Measurements from ENCODE around the gene TIMM13.
"Not testable (repeated sequence)": the region's sequence is repeated elsewhere in the genome, so short reads cannot be mapped to it uniquely, and the experiment has no call there.

Gene TIMM13

GRCh38 chr19:2461751-2462634 is 34.6 kb upstream of the TIMM13 start:
- peak in 2 of 3 donors; percentile 32 for DNase-seq
- Histone ChIP-seq H3K4me1 (ENCODE audit: control extremely low read depth in 1 of 4, control insufficient read depth in 4 of 4, insufficient read depth in 4 of 4, low read length in 3 of 4) (peaks cover 0 to 24% (median 9%) of the 10 kb centered on the region in 4 experiments), H3K36me3 (ENCODE audit: control insufficient read depth in 4 of 4, insufficient read depth in 4 of 4, low read length in 3 of 4) (no peaks in the 10 kb centered on the region), H3K27me3 (replicated peaks in 2 of 5; ENCODE audit: control insufficient read depth in 4 of 5, insufficient read depth in 5 of 5, low read length in 4 of 5) (no peaks in the 10 kb centered on the region), H3K4me3 (ENCODE audit: control insufficient read depth in 1 of 7, extremely low read depth in 1 of 7, insufficient read depth in 4 of 7, low read depth in 2 of 7, low read length in 6 of 7) (peak overlapping the region; percentile 54 to 87 (median 71)), H3K9me3 (ENCODE audit: control extremely low read depth in 1 of 5, control insufficient read depth in 4 of 5, insufficient read depth in 2 of 5, low read depth in 1 of 5, low read length in 4 of 5) (no peaks in the 10 kb centered on the region), H3K27ac (ENCODE audit: insufficient read depth in 1 of 2, low read depth in 1 of 2, low read length in 2 of 2, poor library complexity in 1 of 2, severe bottlenecking in 2 of 2) (no peak overlapping the region)
- ChIA-PET POLR2A (interaction anchor here (1.8 kb wide), 1 partner anchor 14 kb away, joined by 6 read pairs; the partner anchor contains the start of gene GADD45B), CTCF (interaction anchor here (1.2 to 1.7 kb wide), 3 partner anchors 34 to 151 kb away, joined by 4 to 5 read pairs (median 4); no protein-coding TSS in a partner anchor)
- 6% methylated on average over 51 of the region's 62 CpGs for WGBS (ENCODE audit: insufficient coverage)

GRCh38 chr19:2460245-2460644 is 32.9 kb upstream of the TIMM13 start:
- no peak for DNase-seq
- POLR2A ChIA-PET, result interaction anchor here (1.8 kb wide), 1 partner anchor 16 kb away, joined by 6 read pairs; the partner anchor contains the start of gene GADD45B
- whole genome bisulfite sequencing (ENCODE audit: insufficient coverage), result no CpG with 5 or more reads among the region's 1 CpG
- CTCF ChIA-PET, result interaction anchor here (1.0 to 1.4 kb wide), 5 partner anchors 9 to 290 kb away, joined by 3 to 5 read pairs (median 3); no protein-coding TSS in a partner anchor
- no peak overlapping the region for H3K27ac ChIP-seq (ENCODE audit: insufficient read depth in 1 of 2, low read depth in 1 of 2, low read length in 2 of 2, poor library complexity in 1 of 2, severe bottlenecking in 2 of 2)
- no peaks in the 10 kb centered on the region for H3K9me3 ChIP-seq (ENCODE audit: control extremely low read depth in 1 of 5, control insufficient read depth in 4 of 5, insufficient read depth in 2 of 5, low read depth in 1 of 5, low read length in 4 of 5)
- H3K4me1 ChIP-seq (ENCODE audit: control extremely low read depth in 1 of 4, control insufficient read depth in 4 of 4, insufficient read depth in 4 of 4, low read length in 3 of 4), result peaks cover 0 to 31% (median 20%) of the 10 kb centered on the region in 4 experiments
- H3K36me3 ChIP-seq (ENCODE audit: control insufficient read depth in 4 of 4, insufficient read depth in 4 of 4, low read length in 3 of 4), result no peaks in the 10 kb centered on the region
- H3K4me3 ChIP-seq (ENCODE audit: control insufficient read depth in 1 of 7, extremely low read depth in 1 of 7, insufficient read depth in 4 of 7, low read depth in 2 of 7, low read length in 6 of 7), result no peak overlapping the region
- H3K27me3 ChIP-seq (replicated peaks in 2 of 5; ENCODE audit: control insufficient read depth in 4 of 5, insufficient read depth in 5 of 5, low read length in 4 of 5), result no peaks in the 10 kb centered on the region

DNA sequence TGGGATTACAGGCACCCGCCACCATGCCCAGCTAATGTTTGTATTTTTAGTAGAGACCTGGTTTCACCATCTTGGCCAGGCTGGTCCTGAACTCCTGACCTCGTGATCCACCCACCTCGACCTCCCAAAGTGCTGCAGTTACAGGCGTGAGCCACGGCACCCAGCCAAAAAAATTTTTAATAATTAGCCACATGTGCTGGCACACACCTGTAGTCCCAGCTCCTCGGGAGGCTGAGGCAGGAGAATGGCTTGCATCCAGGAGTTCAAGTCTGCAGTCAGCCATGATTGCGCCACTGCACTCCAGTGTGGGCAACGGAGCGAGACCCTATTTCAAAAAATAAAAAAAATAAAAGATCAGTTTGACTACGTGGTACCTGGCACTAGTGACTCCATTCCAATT is 31.4 kb upstream of the TIMM13 start:
- CTCF ChIA-PET, result interaction anchor here (1.3 to 2.1 kb wide), 2 partner anchors 67 to 152 kb away, joined by 3 to 4 read pairs; no protein-coding TSS in a partner anchor
- H3K27ac ChIP-seq (ENCODE audit: insufficient read depth in 1 of 2, low read depth in 1 of 2, low read length in 2 of 2, poor library complexity in 1 of 2, severe bottlenecking in 2 of 2); DNase-seq; H3K4me3 ChIP-seq (ENCODE audit: control insufficient read depth in 1 of 7, extremely low read depth in 1 of 7, insufficient read depth in 4 of 7, low read depth in 2 of 7, low read length in 6 of 7); H3K36me3 ChIP-seq (ENCODE audit: control insufficient read depth in 4 of 4, insufficient read depth in 4 of 4, low read length in 3 of 4); POLR2A ChIA-PET; H3K9me3 ChIP-seq (ENCODE audit: control extremely low read depth in 1 of 5, control insufficient read depth in 4 of 5, insufficient read depth in 2 of 5, low read depth in 1 of 5, low read length in 4 of 5); H3K27me3 ChIP-seq (replicated peaks in 2 of 5; ENCODE audit: control insufficient read depth in 4 of 5, insufficient read depth in 5 of 5, low read length in 4 of 5): not testable (repeated sequence)
- WGBS (ENCODE audit: insufficient coverage), result 97% methylated on average over 7 of the region's 10 CpGs
- peaks cover 0 to 37% (median 23%) of the 10 kb centered on the region in 4 experiments for H3K4me1 ChIP-seq (ENCODE audit: control extremely low read depth in 1 of 4, control insufficient read depth in 4 of 4, insufficient read depth in 4 of 4, low read length in 3 of 4)

GRCh38 chr19:2458054-2458453 is 30.7 kb upstream of the TIMM13 start:
- peaks cover 0 to 2% (median under 1%) of the 10 kb centered on the region in 4 experiments for H3K36me3 ChIP-seq (ENCODE audit: control insufficient read depth in 4 of 4, insufficient read depth in 4 of 4, low read length in 3 of 4)
- ChIA-PET POLR2A (interaction anchor here (0.6 kb wide), 1 partner anchor 31 kb away, joined by 3 read pairs; no protein-coding TSS in a partner anchor), CTCF (interaction anchor here (1.3 to 2.4 kb wide), 4 partner anchors 10 to 153 kb away, joined by 3 to 9 read pairs (median 4); no protein-coding TSS in a partner anchor)
- H3K9me3 ChIP-seq (ENCODE audit: control extremely low read depth in 1 of 5, control insufficient read depth in 4 of 5, insufficient read depth in 2 of 5, low read depth in 1 of 5, low read length in 4 of 5), result no peaks in the 10 kb centered on the region
- peaks cover 0 to 37% (median 23%) of the 10 kb centered on the region in 4 experiments for H3K4me1 ChIP-seq (ENCODE audit: control extremely low read depth in 1 of 4, control insufficient read depth in 4 of 4, insufficient read depth in 4 of 4, low read length in 3 of 4)
- WGBS (ENCODE audit: insufficient coverage), result 100% methylated on average over 1 of the region's 5 CpGs
- H3K27ac ChIP-seq (ENCODE audit: insufficient read depth in 1 of 2, low read depth in 1 of 2, low read length in 2 of 2, poor library complexity in 1 of 2, severe bottlenecking in 2 of 2), result no peak overlapping the region
- DNase-seq, result no peak
- no peak overlapping the region for H3K4me3 ChIP-seq (ENCODE audit: control insufficient read depth in 1 of 7, extremely low read depth in 1 of 7, insufficient read depth in 4 of 7, low read depth in 2 of 7, low read length in 6 of 7)
- no peaks in the 10 kb centered on the region for H3K27me3 ChIP-seq (replicated peaks in 2 of 5; ENCODE audit: control insufficient read depth in 4 of 5, insufficient read depth in 5 of 5, low read length in 4 of 5)

DNA sequence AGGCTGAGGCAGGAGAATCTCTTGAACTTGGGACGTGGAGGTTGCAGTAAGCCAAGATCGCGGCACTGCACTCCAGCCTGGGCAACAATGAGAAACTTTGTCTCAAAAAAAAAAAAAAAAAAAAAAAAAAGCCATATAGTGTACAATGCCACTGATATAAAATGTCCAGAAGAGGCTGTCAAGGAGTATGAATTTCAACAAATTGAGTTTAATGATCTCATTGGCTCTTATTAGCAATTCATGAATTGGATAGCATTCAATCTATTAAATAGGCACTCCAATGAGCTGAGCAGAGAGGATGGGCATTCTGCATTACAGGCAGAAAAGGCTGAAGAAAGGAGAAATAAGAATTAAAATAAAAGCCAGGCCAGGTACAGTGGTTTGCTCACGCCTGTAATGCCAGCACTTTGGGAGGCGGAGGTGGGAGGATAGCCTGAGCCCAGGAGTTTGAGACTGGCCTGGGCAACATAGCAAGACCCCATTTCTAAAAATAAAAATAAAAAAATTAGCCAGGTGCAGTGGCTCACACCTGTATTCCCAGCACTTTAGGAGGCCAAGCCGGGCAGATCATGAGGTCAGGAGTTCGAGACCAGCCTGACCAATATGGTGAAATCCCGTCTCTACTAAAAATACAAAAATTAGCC is 30.1 kb upstream of the TIMM13 start:
- peak in 2 of 3 donors; percentile 29 to 41 for DNase-seq
- CTCF ChIA-PET, result interaction anchor here (0.6 to 2.4 kb wide), 10 partner anchors 10 to 180 kb away, joined by 3 to 9 read pairs (median 4); no protein-coding TSS in a partner anchor
- WGBS (ENCODE audit: insufficient coverage), result 100% methylated on average over 3 of the region's 8 CpGs
- Histone ChIP-seq H3K4me1 (ENCODE audit: control extremely low read depth in 1 of 4, control insufficient read depth in 4 of 4, insufficient read depth in 4 of 4, low read length in 3 of 4) (peaks cover 0 to 35% (median 23%) of the 10 kb centered on the region in 4 experiments), H3K4me3 (ENCODE audit: control insufficient read depth in 1 of 7, extremely low read depth in 1 of 7, insufficient read depth in 4 of 7, low read depth in 2 of 7, low read length in 6 of 7) (peak overlapping the region in 5 of 7 experiments; percentile 58 to 90 (median 84)), H3K27me3 (replicated peaks in 2 of 5; ENCODE audit: control insufficient read depth in 4 of 5, insufficient read depth in 5 of 5, low read length in 4 of 5) (no peaks in the 10 kb centered on the region), H3K9me3 (ENCODE audit: control extremely low read depth in 1 of 5, control insufficient read depth in 4 of 5, insufficient read depth in 2 of 5, low read depth in 1 of 5, low read length in 4 of 5) (no peaks in the 10 kb centered on the region), H3K27ac (ENCODE audit: insufficient read depth in 1 of 2, low read depth in 1 of 2, low read length in 2 of 2, poor library complexity in 1 of 2, severe bottlenecking in 2 of 2) (no peak overlapping the region), H3K36me3 (ENCODE audit: control insufficient read depth in 4 of 4, insufficient read depth in 4 of 4, low read length in 3 of 4) (peaks cover 0 to 2% (median under 1%) of the 10 kb centered on the region in 4 experiments)
- POLR2A ChIA-PET, result interaction anchor here (0.6 to 2.0 kb wide), 6 partner anchors 11 to 1069 kb away, joined by 3 to 14 read pairs (median 3); partner anchors contain the start of genes GADD45B and TIMM13

DNA sequence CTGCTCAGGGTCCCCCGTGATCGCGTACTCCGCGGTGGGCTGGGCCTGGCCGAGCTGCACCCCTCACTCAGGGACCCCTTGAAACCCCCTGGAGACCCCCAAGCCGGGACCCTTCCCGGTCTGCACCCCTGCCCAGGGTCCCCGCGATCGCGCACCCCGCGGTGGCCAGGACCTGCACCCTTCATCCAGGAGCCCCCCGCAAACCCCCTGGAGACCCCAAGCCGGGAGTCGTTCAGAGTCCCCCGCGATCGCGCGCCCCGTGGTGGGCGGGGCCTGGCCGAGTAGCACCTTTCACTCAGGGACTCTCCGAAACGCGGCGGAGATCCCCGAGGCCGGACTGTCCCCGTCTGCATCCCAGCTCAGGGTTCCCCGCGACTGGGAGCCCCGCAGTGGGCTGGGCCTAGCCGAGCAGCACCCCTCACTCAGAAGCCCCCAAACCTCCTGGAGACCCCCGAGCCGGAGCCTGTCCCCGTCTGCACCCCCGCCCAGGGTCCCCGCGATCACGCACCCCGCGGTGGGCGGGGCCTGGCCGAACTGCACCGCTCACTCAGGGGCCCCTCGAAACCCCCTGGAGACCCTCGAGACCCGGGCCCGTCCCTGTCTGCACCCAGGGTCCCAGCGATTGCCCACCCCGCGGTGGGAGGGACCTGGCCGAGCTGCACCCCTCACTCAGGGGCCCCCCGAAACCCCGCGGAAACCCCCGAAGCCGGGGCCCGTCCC is 28.6 kb upstream of the TIMM13 start:
- peaks cover 0 to 10% (median 4%) of the 10 kb centered on the region in 4 experiments for H3K36me3 ChIP-seq (ENCODE audit: control insufficient read depth in 4 of 4, insufficient read depth in 4 of 4, low read length in 3 of 4)
- peak overlapping the region; percentile 79 to 90 (median 85) for H3K4me3 ChIP-seq (ENCODE audit: control insufficient read depth in 1 of 7, extremely low read depth in 1 of 7, insufficient read depth in 4 of 7, low read depth in 2 of 7, low read length in 6 of 7)
- H3K27ac ChIP-seq (ENCODE audit: insufficient read depth in 1 of 2, low read depth in 1 of 2, low read length in 2 of 2, poor library complexity in 1 of 2, severe bottlenecking in 2 of 2), result peak overlapping the region in 1 of 2 experiments; percentile 76
- H3K9me3 ChIP-seq (ENCODE audit: control extremely low read depth in 1 of 5, control insufficient read depth in 4 of 5, insufficient read depth in 2 of 5, low read depth in 1 of 5, low read length in 4 of 5), result no peaks in the 10 kb centered on the region
- ChIA-PET POLR2A (interaction anchor here (2.0 kb wide), 1 partner anchor 20 kb away, joined by 14 read pairs; the partner anchor contains the start of gene GADD45B), CTCF (interaction anchor here (1.0 to 2.4 kb wide), 5 partner anchors 8 to 182 kb away, joined by 3 to 9 read pairs (median 4); no protein-coding TSS in a partner anchor)
- H3K4me1 ChIP-seq (ENCODE audit: control extremely low read depth in 1 of 4, control insufficient read depth in 4 of 4, insufficient read depth in 4 of 4, low read length in 3 of 4), result peaks cover 0 to 20% (median 15%) of the 10 kb centered on the region in 4 experiments
- under 1% methylated on average over 50 of the region's 62 CpGs for WGBS (ENCODE audit: insufficient coverage)
- DNase-seq, result peak in 2 of 3 donors; percentile 31 to 40
- H3K27me3 ChIP-seq (replicated peaks in 2 of 5; ENCODE audit: control insufficient read depth in 4 of 5, insufficient read depth in 5 of 5, low read length in 4 of 5), result no peaks in the 10 kb centered on the region
